H1 (cell line): ENCODE data around the gene SPAG17. TPM values are rescaled to one million over a fixed set of nuclear protein-coding genes. Genes with fewer than 3 reads are reported as not detected.

Experiments used
- CTCF ChIA-PET: fragments of 300-600 bp; sonication (Branson Sonifier 250); formaldehyde crosslinking; loops from one replicate; lab custom pipeline; 2021; ENCODE audit not compliant: partially characterized antibody; lab: Charles Lee
- POLR2A ChIA-PET: fragments of 300-600 bp; sonication (Branson Sonifier 250); formaldehyde crosslinking; loops from one replicate; lab custom pipeline; 2021; ENCODE audit warnings: inconsistent platforms; ENCODE audit not compliant: partially characterized antibody; lab: Charles Lee
- DNase-seq, 2 experiments: peaks; one replicate each; pipeline versions ENCODE4 v3.0.0 to v3.0.0-alpha.2; 2010 to 2022; ENCODE audit warnings: low spot score in 2 of 2, low read depth in 1 of 2, mixed read lengths in 1 of 2
- FAIRE-seq: peaks from 2 replicates; lab custom pipeline; 2011; peaks lifted over from hg19 to GRCh38; lab: Jason Lieb, UNC
- H2AFZ ChIP-seq: 2 replicates; pipeline ENCODE4 v1.8.1; 2012; ENCODE audit warnings: low read length, inconsistent platforms
- H2AK5ac ChIP-seq: 2 replicates; pipeline ENCODE4 v1.6.1; 2013; ENCODE audit warnings: low read depth, low read length
- H2BK120ac ChIP-seq: replicated peaks from 2 replicates; pipeline ENCODE3; 2013; ENCODE audit warnings: low read depth, low read length, inconsistent platforms
- H2BK12ac ChIP-seq: 2 replicates; pipeline ENCODE4 v1.6.1; 2013; ENCODE audit warnings: low read depth, low read length
- H2BK15ac ChIP-seq: 2 replicates; pipeline ENCODE4 v1.6.1; 2013; ENCODE audit warnings: low read length
- H2BK20ac ChIP-seq: 2 replicates; pipeline ENCODE4 v1.6.1; 2013; ENCODE audit warnings: low read length
- H2BK5ac ChIP-seq: 2 replicates; pipeline ENCODE4 v1.6.1; 2013; ENCODE audit warnings: low read depth, low read length
- H3K14ac ChIP-seq: 2 replicates; pipeline ENCODE4 v1.6.1; 2013; ENCODE audit warnings: inconsistent platforms; ENCODE audit not compliant: insufficient read length
- H3K18ac ChIP-seq: 2 replicates; pipeline ENCODE4 v1.6.1; 2013; ENCODE audit warnings: low read length; ENCODE audit errors: extremely low read depth
- H3K23ac ChIP-seq: 2 replicates; pipeline ENCODE4 v1.6.1; 2013; ENCODE audit warnings: inconsistent platforms; ENCODE audit not compliant: insufficient read length
- H3K23me2 ChIP-seq: 2 replicates; pipeline ENCODE4 v1.6.1; 2013; ENCODE audit warnings: low read depth, low read length
- H3K27ac ChIP-seq: 2 replicates; pipeline ENCODE4 v1.6.1; 2011; ENCODE audit warnings: low read depth, low read length, inconsistent platforms
- H3K27me3 ChIP-seq, 4 experiments: replicated peaks in 1 of 4; 1 replicate in 1 of 4; 2 replicates in 3 of 4; pipeline versions ENCODE4 v1.6.1 to v1.8.1; 2011 to 2013; ENCODE audit warnings: low read length in 3 of 4, mild to moderate bottlenecking in 3 of 4, inconsistent platforms in 2 of 4, mixed read lengths in 2 of 4, moderate library complexity in 1 of 4; ENCODE audit not compliant: control insufficient read depth in 3 of 4, insufficient read depth in 3 of 4; ENCODE audit errors: extremely low read depth in 1 of 4
- H3K36me3 ChIP-seq, 4 experiments: 2 replicates each; pipeline versions ENCODE4 v1.6.1 to v1.8.1; 2011 to 2013; ENCODE audit warnings: mild to moderate bottlenecking in 4 of 4, low read length in 3 of 4, moderate library complexity in 2 of 4, control low read depth in 1 of 4, inconsistent platforms in 1 of 4; ENCODE audit not compliant: insufficient read depth in 4 of 4, control insufficient read depth in 2 of 4
- H3K4ac ChIP-seq: replicated peaks from 2 replicates; pipeline ENCODE3; 2013; ENCODE audit warnings: low read length, low read depth, mixed read lengths, inconsistent platforms; ENCODE audit not compliant: insufficient read length
- H3K4me1 ChIP-seq, 4 experiments: replicated peaks in 1 of 4; 1 replicate in 1 of 4; 2 replicates in 3 of 4; pipeline versions ENCODE4 v1.6.1 to v1.8.1; 2011 to 2013; ENCODE audit warnings: low read length in 3 of 4, inconsistent platforms in 2 of 4, mixed read lengths in 1 of 4; ENCODE audit not compliant: insufficient read depth in 4 of 4, control insufficient read depth in 3 of 4
- H3K4me2 ChIP-seq, 2 experiments: 2 replicates each; pipeline versions ENCODE4 v1.6.1 to v1.8.1; 2011 to 2013; ENCODE audit warnings: low read depth in 2 of 2, low read length in 2 of 2, control low read depth in 1 of 2, inconsistent platforms in 1 of 2, mild to moderate bottlenecking in 1 of 2; ENCODE audit not compliant: insufficient read depth in 1 of 2
- H3K4me3 ChIP-seq, 4 experiments: fragments of 200-600, 300-600 bp in 1 of 4; sonication (generic), shearing (Covaris generic), sonication (Bioruptor Twin) in 1 of 4; 2 replicates each; pipeline versions ENCODE4 v1.5.1 to v1.8.1; 2011 to 2016; ENCODE audit warnings: low read length in 4 of 4, low read depth in 3 of 4, control low read depth in 2 of 4, inconsistent platforms in 2 of 4, mild to moderate bottlenecking in 2 of 4, mixed read lengths in 1 of 4, moderate library complexity in 1 of 4; ENCODE audit not compliant: insufficient read depth in 2 of 4; ENCODE audit errors: extremely low read depth in 1 of 4
- H3K56ac ChIP-seq: replicated peaks from 2 replicates; pipeline ENCODE3; 2013; ENCODE audit warnings: low read depth, mild to moderate bottlenecking, mixed read lengths, low read length, inconsistent platforms; ENCODE audit not compliant: insufficient read length
- H3K79me1 ChIP-seq: 2 replicates; pipeline ENCODE4 v1.6.1; 2013; ENCODE audit warnings: low read depth, low read length, control low read depth
- H3K79me2 ChIP-seq, 2 experiments: 2 replicates each; pipeline versions ENCODE4 v1.6.1 to v1.8.1; 2012 to 2013; ENCODE audit warnings: low read length in 2 of 2, mild to moderate bottlenecking in 2 of 2, inconsistent platforms in 1 of 2; ENCODE audit not compliant: insufficient read depth in 2 of 2, control insufficient read depth in 1 of 2
- H3K9ac ChIP-seq, 4 experiments: replicated peaks in 1 of 4; 1 replicate in 1 of 4; 2 replicates in 3 of 4; pipeline versions ENCODE4 v1.6.1 to v1.8.1; 2011 to 2013; ENCODE audit warnings: low read depth in 3 of 4, low read length in 3 of 4, control low read depth in 2 of 4, mild to moderate bottlenecking in 2 of 4, moderate library complexity in 2 of 4, inconsistent platforms in 1 of 4; ENCODE audit errors: extremely low read depth in 1 of 4
- H3K9me3 ChIP-seq, 2 experiments: 2 replicates each; pipeline versions ENCODE4 v1.6.1 to v1.8.1; 2012 to 2013; ENCODE audit warnings: mild to moderate bottlenecking in 2 of 2, moderate library complexity in 2 of 2, control low read depth in 1 of 2, inconsistent platforms in 1 of 2, low read depth in 1 of 2, low read length in 1 of 2, mixed read lengths in 1 of 2; ENCODE audit not compliant: insufficient read depth in 2 of 2
- H4K20me1 ChIP-seq, 2 experiments: replicated peaks in 1 of 2; 2 replicates each; pipeline versions ENCODE3 to v1.8.1; 2011 to 2013; ENCODE audit warnings: inconsistent platforms in 2 of 2, low read length in 2 of 2, mild to moderate bottlenecking in 1 of 2; ENCODE audit not compliant: insufficient read depth in 2 of 2, control insufficient read depth in 1 of 2
- H4K5ac ChIP-seq: 2 replicates; pipeline ENCODE4 v1.6.1; 2013; ENCODE audit warnings: low read length, low read depth, mixed read lengths, inconsistent platforms; ENCODE audit not compliant: insufficient read length
- H4K8ac ChIP-seq: 2 replicates; pipeline ENCODE4 v1.8.0; 2013; ENCODE audit warnings: mild to moderate bottlenecking, moderate library complexity, low read length, inconsistent platforms; ENCODE audit not compliant: insufficient read depth; ENCODE audit errors: extremely low read depth
- H4K91ac ChIP-seq: replicated peaks from 2 replicates; pipeline ENCODE3; 2013; ENCODE audit warnings: low read length, mixed read lengths, inconsistent platforms; ENCODE audit not compliant: insufficient read length
- ATF3 ChIP-seq: IDR thresholded peaks from 2 replicates; pipeline ENCODE4 v1.6.1; 2011; ENCODE audit warnings: low read depth, mild to moderate bottlenecking, low read length; ENCODE audit not compliant: insufficient read depth
- CBX5 ChIP-seq: fragments of 300-800, 300-1000 bp; sonication (generic); IDR thresholded peaks from 2 replicates; pipeline ENCODE4 v1.7.1; 2016; ENCODE audit warnings: antibody characterized with exemption, low read length, low read depth
- CREB1 ChIP-seq: IDR thresholded peaks from 2 replicates; pipeline ENCODE4 v1.6.1; 2012; ENCODE audit warnings: inconsistent platforms
- FOSL1 ChIP-seq: IDR thresholded peaks from 2 replicates; pipeline ENCODE4 v1.6.1; 2011; ENCODE audit warnings: mild to moderate bottlenecking, low read depth, low read length, moderate library complexity; ENCODE audit not compliant: insufficient read depth
- GABPA ChIP-seq: IDR thresholded peaks from 2 replicates; pipeline ENCODE4 v1.6.1; 2011; ENCODE audit warnings: mild to moderate bottlenecking, low read length, moderate library complexity, borderline replicate concordance; ENCODE audit not compliant: insufficient read depth
- JUN ChIP-seq: IDR thresholded peaks from 2 replicates; pipeline ENCODE4 v1.6.1; 2011; ENCODE audit warnings: low read depth, mild to moderate bottlenecking, improper control_type of control experiment, low read length
- MAFK ChIP-seq: IDR thresholded peaks from 2 replicates; pipeline ENCODE4 v1.6.1; 2012; ENCODE audit warnings: low read depth, mild to moderate bottlenecking, improper control_type of control experiment, low read length
- RBBP5 ChIP-seq: IDR thresholded peaks from 2 replicates; pipeline ENCODE4 v1.7.1; 2012; ENCODE audit warnings: low read depth, mild to moderate bottlenecking, inconsistent platforms, low read length, moderate library complexity, borderline replicate concordance
- RFX5 ChIP-seq: IDR thresholded peaks from 2 replicates; pipeline ENCODE4 v1.6.1; 2011; ENCODE audit warnings: low read depth, low read length, improper control_type of control experiment, borderline replicate concordance
- SIX5 ChIP-seq: IDR thresholded peaks from 2 replicates; pipeline ENCODE4 v1.6.1; 2011; ENCODE audit warnings: mild to moderate bottlenecking, low read depth, low read length
- SP2 ChIP-seq: IDR thresholded peaks from 2 replicates; pipeline ENCODE4 v1.6.1; 2012; ENCODE audit warnings: mild to moderate bottlenecking, low read length, inconsistent platforms
- SUZ12 ChIP-seq: fragments of 200-600 bp; sonication (generic); IDR thresholded peaks from 2 replicates; pipeline ENCODE4 v1.6.1; 2012; ENCODE audit warnings: mild to moderate bottlenecking, inconsistent platforms, low read length, moderate library complexity, mixed read lengths
- TBP ChIP-seq: IDR thresholded peaks from 2 replicates; pipeline ENCODE4 v1.6.1; 2011; ENCODE audit warnings: low read depth, low read length, improper control_type of control experiment
- WGBS, 2 experiments: shearing (Covaris generic) in 1 of 2; methylation state at CpG; one replicate each; pipeline versions ENCODE4 v1.1.6 to v1.1.7; 2013 to 2015; ENCODE audit warnings: low lambda C conversion rate in 2 of 2, mixed read lengths in 2 of 2, inconsistent platforms in 1 of 2, low coverage in 1 of 2, missing lambda C conversion rate in 1 of 2; ENCODE audit not compliant: insufficient replicate concordance in 2 of 2, insufficient coverage in 1 of 2, insufficient read length in 1 of 2; ENCODE audit errors: extremely low coverage in 1 of 2, missing lambda C conversion rate in 1 of 2; 5-methylcytosine and 5-hydroxymethylcytosine counted together
- polyA plus RNA-seq, 7 experiments: library from polyadenylated mRNA; depleted of rRNA in 3 of 7; stranded (reverse) in 5 of 7; unstranded in 2 of 7; fragments of >200 nt in 5 of 7; fragments of 200-250 nt in 2 of 7; gene quantifications; 1 replicate in 5 of 7; 2 replicates in 1 of 7; 4 replicates in 1 of 7; pipeline versions ENCODE4 v1.2.1 to v1.2.3, GENCODE V29; 2011 to 2013; ENCODE audit warnings: missing spikeins in 2 of 7, mixed read lengths in 2 of 7
- total RNA-seq: library from RNA; stranded (reverse); fragmentation: NEBNext Ultra II Directional; extraction: Animal tissue kit (Norgen Biotek cat#: 25700); gene quantifications from 2 replicates; pipeline ENCODE4 v1.2.1, GENCODE V29; 2021

The SPAG17 gene
- total and polyA plus RNA-seq, 2 of the 8 experiments (the other 6 are each of a cell fraction or from before 2014, with no cell fraction given), result 0.56 to 0.62 TPM

DNA sequence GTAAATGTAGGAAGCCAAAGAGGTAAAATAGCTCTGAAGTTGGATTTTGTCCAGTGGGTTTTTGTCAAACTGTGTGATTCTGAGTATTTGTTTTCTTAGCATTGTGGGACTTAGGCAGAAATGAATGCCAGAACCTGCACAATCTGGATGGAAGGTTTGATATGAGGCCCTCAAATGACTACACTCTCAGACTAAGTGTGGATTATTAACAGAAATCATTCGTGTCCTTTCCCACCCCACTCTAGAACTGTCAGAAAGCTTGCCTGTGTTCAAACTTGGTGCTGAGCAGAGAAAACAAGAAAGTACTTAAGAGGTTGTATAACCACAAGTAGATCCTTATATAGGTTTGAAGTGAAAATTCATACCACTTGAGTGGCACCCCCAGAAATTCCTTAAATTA is 167.0 kb downstream of the SPAG17 start:
- FAIRE-seq (no peak), DNase-seq (no peak)
- H2AFZ ChIP-seq, result no peak overlapping the region
- H2BK120ac ChIP-seq, result no peak overlapping the region
- H3K4me3 ChIP-seq, result no peak overlapping the region
- no peak overlapping the region for H4K91ac ChIP-seq
- no peak overlapping the region for H3K18ac ChIP-seq
- no peak overlapping the region for H2BK15ac ChIP-seq
- H3K36me3 ChIP-seq, result no peaks in the 10 kb centered on the region
- no peak overlapping the region for H3K4ac ChIP-seq
- TF ChIP-seq MAFK (no peak), CREB1 (no peak), JUN (no peak), RFX5 (no peak), ATF3 (no peak), SP2 (no peak), SUZ12 (no peak), FOSL1 (no peak), CBX5 (no peak), GABPA (no peak), RBBP5 (no peak), SIX5 (no peak), TBP (no peak)
- no peaks in the 10 kb centered on the region for H3K23me2 ChIP-seq
- no peak overlapping the region for H3K14ac ChIP-seq
- H3K56ac ChIP-seq, result no peak overlapping the region
- H4K20me1 ChIP-seq, result no peaks in the 10 kb centered on the region
- no peak overlapping the region for H3K23ac ChIP-seq
- no peaks in the 10 kb centered on the region for H3K4me1 ChIP-seq
- H3K9ac ChIP-seq, result no peak overlapping the region
- ChIA-PET POLR2A (no interaction called here), CTCF (interaction anchor here (1.0 kb wide), 1 partner anchor 990 kb away, joined by 3 read pairs; no protein-coding TSS in a partner anchor)
- H3K79me2 ChIP-seq, result no peaks in the 10 kb centered on the region
- H2BK20ac ChIP-seq, result no peak overlapping the region
- H3K27ac ChIP-seq, result no peak overlapping the region
- H2BK5ac ChIP-seq, result no peak overlapping the region
- no peaks in the 10 kb centered on the region for H3K9me3 ChIP-seq
- H4K8ac ChIP-seq, result no peak overlapping the region
- H2BK12ac ChIP-seq, result no peak overlapping the region
- no peaks in the 10 kb centered on the region; a peak in 1 of 7 replicates for H3K27me3 ChIP-seq
- H3K79me1 ChIP-seq, result no peaks in the 10 kb centered on the region
- H2AK5ac ChIP-seq, result no peak overlapping the region
- WGBS, 2 experiments, result 80% methylated on average over 1 of the region's 1 CpG; no CpG with 5 or more reads in 1 of the 2 experiments
- H4K5ac ChIP-seq, result no peak overlapping the region
- no peak overlapping the region for H3K4me2 ChIP-seq
